ENCODE results near the gene RNU1-3. TPM values are rescaled to one million over a fixed set of nuclear protein-coding genes. Genes with fewer than 3 reads are reported as not detected.
A peak's percentile ranks its signal among the peaks of the same experiment; 100 is the strongest.
"Not testable (repeated sequence)": the region's sequence is repeated elsewhere in the genome, so short reads cannot be mapped to it uniquely, and the experiment has no call there.

The RNU1-3 gene
- total and polyA plus RNA-seq, 2 of the 13 experiments (the other 11 are each of a cell fraction or from before 2014, with no cell fraction given): under 0.01 to 11,018 TPM

GRCh38 chr1:16651560-16651959 lies 15.2 kb downstream of the RNU1-3 start (continued):
- 0 out of 2 replicates have a peak, but pooled peaks have one; percentile 24 for TF ChIP-seq TFDP2 (CRISPR knock-in tag; IDR thresholded peaks at IDR 0.05)
- peak; percentile 30; the same call in 1 of the 2 replicates for TF ChIP-seq RAD21 (CRISPR knock-in tag; IDR thresholded peaks at IDR 0.05)
- 0 out of 2 replicates have a peak, but pooled peaks have one; percentile 46 for TF ChIP-seq IRF2 (CRISPR knock-in tag; IDR thresholded peaks at IDR 0.05)
- TF ChIP-seq KDM1A (CRISPR knock-in tag; IDR thresholded peaks at IDR 0.05): peak; percentile 55; the same call in 1 of the 2 replicates
- TF ChIP-seq NBN (conservative IDR thresholded peaks at IDR 0.05): 0 out of 2 replicates have a peak, but pooled peaks have one; percentile 35
- TF ChIP-seq ZKSCAN8 (CRISPR knock-in tag; IDR thresholded peaks at IDR 0.05; ENCODE audit: borderline replicate concordance): peak; percentile 67; the same call in 1 of the 2 replicates
- TF ChIP-seq TGIF2 (CRISPR knock-in tag; IDR thresholded peaks at IDR 0.05): peak; percentile 45; the same call in 1 of the 2 replicates
- peak; percentile 53; the same call in 1 of the 2 replicates for TF ChIP-seq ZSCAN9 (CRISPR knock-in tag; IDR thresholded peaks at IDR 0.05; ENCODE audit: borderline replicate concordance)
- TF ChIP-seq ERF (CRISPR knock-in tag; IDR thresholded peaks at IDR 0.05): peak; percentile 56; the same call in 1 of the 2 replicates
- not testable (repeated sequence) for TF ChIP-seq NR2F6 (IDR thresholded peaks at IDR 0.05); CREB1 (CRISPR knock-in tag; IDR thresholded peaks at IDR 0.05)
- peak; percentile 58; the same call in 1 of the 2 replicates for TF ChIP-seq NR2F6 (CRISPR knock-in tag; IDR thresholded peaks at IDR 0.05)
- TF ChIP-seq MIXL1 (CRISPR knock-in tag; IDR thresholded peaks at IDR 0.05): peak; percentile 77; the same call in 1 of the 2 replicates
- TF ChIP-seq E2F1 (CRISPR knock-in tag; IDR thresholded peaks at IDR 0.05): peak; percentile 50; the same call in 1 of the 2 replicates
- TF ChIP-seq CREB1 (IDR thresholded peaks at IDR 0.05): 0 out of 2 replicates have a peak, but pooled peaks have one; percentile 15
- TF ChIP-seq SIX1 (CRISPR knock-in tag; IDR thresholded peaks at IDR 0.05; ENCODE audit: borderline replicate concordance): 0 out of 2 replicates have a peak, but pooled peaks have one; percentile 23
- 0 out of 2 replicates have a peak, but pooled peaks have one; percentile 26 for TF ChIP-seq HBP1 (CRISPR knock-in tag; IDR thresholded peaks at IDR 0.05; ENCODE audit: low read depth)
- TF ChIP-seq ARID5B (CRISPR knock-in tag; IDR thresholded peaks at IDR 0.05): peak; percentile 59
- peak; percentile 36; the same call in 1 of the 2 replicates for TF ChIP-seq ATF2 (CRISPR knock-in tag; IDR thresholded peaks at IDR 0.05)
- 0 out of 2 replicates have a peak, but pooled peaks have one; percentile 13 for TF ChIP-seq ELF1 (CRISPR knock-in tag; IDR thresholded peaks at IDR 0.05)
- TF ChIP-seq SMC3 (IDR thresholded peaks at IDR 0.05; ENCODE audit: low read length): peak; percentile 23; the same call in 1 of the 2 replicates
- peak; percentile 44; the same call in 1 of the 2 replicates for TF ChIP-seq DRAP1 (CRISPR knock-in tag; IDR thresholded peaks at IDR 0.05)
- peak; percentile 56 for TF ChIP-seq SKI (IDR thresholded peaks at IDR 0.05; ENCODE audit: partially characterized antibody)

Data from HepG2 (cell line).